ENCODE measurements around the gene DUSP7.

DUSP7 gene

DNA sequence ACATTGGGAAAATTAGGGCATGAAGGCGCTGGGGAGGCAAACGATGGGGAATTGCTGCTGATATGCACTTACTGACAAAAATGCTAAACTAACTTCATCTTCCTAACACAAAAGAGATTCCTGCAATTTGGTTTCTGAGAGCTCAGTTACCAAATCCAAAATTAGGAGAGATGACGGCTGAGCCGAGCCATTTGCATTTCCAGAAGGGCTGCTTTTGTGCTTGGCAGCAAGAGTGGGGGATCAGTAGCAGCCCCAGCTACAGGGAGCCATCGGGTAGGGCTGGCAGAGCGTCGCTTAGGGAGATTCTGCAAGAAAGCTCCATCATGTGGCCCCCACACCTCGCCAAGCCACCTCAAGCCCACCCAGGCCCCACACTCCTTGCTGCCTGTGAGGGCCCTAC is 16.1 kb upstream of the DUSP7 start:
- TF ChIP-seq, protein P1, sequence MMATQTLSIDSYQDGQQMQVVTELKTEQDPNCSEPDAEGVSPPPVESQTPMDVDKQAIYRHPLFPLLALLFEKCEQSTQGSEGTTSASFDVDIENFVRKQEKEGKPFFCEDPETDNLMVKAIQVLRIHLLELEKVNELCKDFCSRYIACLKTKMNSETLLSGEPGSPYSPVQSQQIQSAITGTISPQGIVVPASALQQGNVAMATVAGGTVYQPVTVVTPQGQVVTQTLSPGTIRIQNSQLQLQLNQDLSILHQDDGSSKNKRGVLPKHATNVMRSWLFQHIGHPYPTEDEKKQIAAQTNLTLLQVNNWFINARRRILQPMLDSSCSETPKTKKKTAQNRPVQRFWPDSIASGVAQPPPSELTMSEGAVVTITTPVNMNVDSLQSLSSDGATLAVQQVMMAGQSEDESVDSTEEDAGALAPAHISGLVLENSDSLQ (IDR thresholded peaks at IDR 0.05), result no peak
- TF ChIP-seq HDGF (IDR thresholded peaks at IDR 0.05; ENCODE audit: borderline replicate concordance), result no peak
- TF ChIP-seq FOXM1 (IDR thresholded peaks at IDR 0.05; ENCODE audit: borderline replicate concordance), result no peak
- no peak for TF ChIP-seq BHLHE40 (IDR thresholded peaks at IDR 0.05; ENCODE audit: borderline replicate concordance)
- TF ChIP-seq FOXK2 (IDR thresholded peaks at IDR 0.05), result no peak
- TF ChIP-seq ARNT (IDR thresholded peaks at IDR 0.05), result no peak
- no peak for TF ChIP-seq CTBP1 (IDR thresholded peaks at IDR 0.05; ENCODE audit: borderline replicate concordance)
- no peak for TF ChIP-seq ELF4 (IDR thresholded peaks at IDR 0.05)
- TF ChIP-seq SUZ12 (IDR thresholded peaks at IDR 0.05), result no peak
- no peak for TF ChIP-seq NFRKB (IDR thresholded peaks at IDR 0.05)
- TF ChIP-seq SP1 (IDR thresholded peaks at IDR 0.05), result no peak
- no peak for TF ChIP-seq L3MBTL2 (conservative IDR thresholded peaks at IDR 0.05)
- no peak for TF ChIP-seq TARDBP (IDR thresholded peaks at IDR 0.05)
- no peak for TF ChIP-seq ZNF384 (IDR thresholded peaks at IDR 0.05)

DNA sequence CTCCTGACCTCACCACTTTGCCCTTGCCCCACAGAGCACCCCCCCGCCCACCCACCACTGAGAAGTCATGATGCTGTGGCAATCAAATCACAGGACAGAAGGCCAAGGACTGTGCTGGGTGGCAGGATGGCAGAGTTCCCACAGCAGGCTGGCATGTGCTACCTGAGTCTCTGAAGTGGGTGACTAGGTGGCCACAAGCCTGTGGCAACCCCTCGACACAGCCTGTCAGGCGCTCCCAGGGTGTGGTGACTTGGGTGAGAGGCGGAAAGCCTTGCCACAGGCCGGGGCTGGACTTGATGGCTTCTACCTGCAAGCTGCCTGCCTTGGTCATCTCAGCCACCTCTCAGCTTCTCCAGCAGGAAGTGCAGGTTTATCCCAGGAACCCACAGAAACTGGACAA is 15.6 kb upstream of the DUSP7 start:
- no peak for DNase-seq (ENCODE audit: extremely low spot score)
- ChIA-PET CTCF (no interaction called here), POLR2A (no interaction called here)
- no peak for TF ChIP-seq HDGF (IDR thresholded peaks at IDR 0.05; ENCODE audit: borderline replicate concordance)
- TF ChIP-seq, protein P1 (IDR thresholded peaks at IDR 0.05), result no peak
- no peak for TF ChIP-seq L3MBTL2 (conservative IDR thresholded peaks at IDR 0.05)
- no peak for TF ChIP-seq SUZ12 (IDR thresholded peaks at IDR 0.05)
- TF ChIP-seq SP1 (IDR thresholded peaks at IDR 0.05), result no peak
- TF ChIP-seq FOXK2 (IDR thresholded peaks at IDR 0.05), result no peak
- TF ChIP-seq LEF1 (IDR thresholded peaks at IDR 0.05; ENCODE audit: borderline replicate concordance), result no peak
- no peak for TF ChIP-seq FOXA1 (IDR thresholded peaks at IDR 0.05)

More for the DNA sequence above, 16.1 kb upstream of the DUSP7 start:
- CTCF ChIA-PET, result no interaction called here
- POLR2A ChIA-PET, result no interaction called here
- no peak for DNase-seq (ENCODE audit: extremely low spot score)

DNA sequence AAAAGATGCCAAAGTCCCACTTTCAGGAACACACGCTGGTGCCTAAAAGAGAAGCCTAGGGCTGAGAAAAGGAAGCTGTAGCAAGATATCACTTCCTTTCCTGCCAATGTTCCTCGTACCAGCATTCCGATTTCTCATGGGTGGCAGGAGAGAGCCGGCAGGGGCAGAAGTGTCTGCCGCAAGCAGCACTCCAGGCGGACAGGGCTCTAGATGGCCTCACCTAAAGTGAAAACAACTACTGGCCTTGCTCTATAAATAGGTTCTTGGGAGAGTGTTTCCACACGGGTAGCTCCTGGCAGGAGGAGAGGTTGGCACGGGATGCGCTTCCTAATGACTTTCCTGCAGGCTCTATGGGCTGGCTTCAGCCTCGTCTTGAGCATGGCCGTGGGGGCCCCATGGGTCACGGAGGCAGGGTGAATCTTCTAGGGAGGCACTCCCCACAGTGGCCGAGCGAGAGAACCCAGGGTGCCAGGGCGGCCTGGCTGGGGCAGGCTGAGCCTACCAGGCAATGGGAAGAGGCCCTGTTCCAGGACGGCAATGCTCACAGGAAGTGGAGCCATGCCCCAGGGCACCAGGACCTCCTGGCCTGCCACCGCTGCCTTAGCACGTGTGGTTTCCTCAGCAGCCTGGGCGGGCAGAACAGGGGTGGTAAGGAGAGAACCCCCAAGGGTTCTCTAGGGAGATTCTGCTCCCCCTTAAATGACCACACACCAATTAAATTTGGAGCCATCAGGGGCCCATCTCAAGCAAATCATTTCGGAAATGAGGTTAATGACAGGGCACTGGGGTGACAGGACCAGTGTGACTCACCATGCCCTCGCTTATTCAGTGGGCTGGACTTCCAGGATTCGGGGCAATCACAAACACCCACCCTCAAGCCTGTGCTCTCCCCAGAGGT is 14.6 kb upstream of the DUSP7 start:
- POLR2A ChIA-PET, result no interaction called here
- CTCF ChIA-PET, result no interaction called here
- no peak for TF ChIP-seq NFRKB (IDR thresholded peaks at IDR 0.05)
- no peak for TF ChIP-seq TARDBP (IDR thresholded peaks at IDR 0.05)
- no peak for TF ChIP-seq LEF1 (IDR thresholded peaks at IDR 0.05; ENCODE audit: borderline replicate concordance)
- TF ChIP-seq SP1 (IDR thresholded peaks at IDR 0.05), result no peak
- TF ChIP-seq ZNF384 (IDR thresholded peaks at IDR 0.05), result no peak
- no peak for TF ChIP-seq FOXM1 (IDR thresholded peaks at IDR 0.05; ENCODE audit: borderline replicate concordance)
- TF ChIP-seq SUZ12 (IDR thresholded peaks at IDR 0.05), result no peak
- no peak for DNase-seq (ENCODE audit: extremely low spot score)

DNA sequence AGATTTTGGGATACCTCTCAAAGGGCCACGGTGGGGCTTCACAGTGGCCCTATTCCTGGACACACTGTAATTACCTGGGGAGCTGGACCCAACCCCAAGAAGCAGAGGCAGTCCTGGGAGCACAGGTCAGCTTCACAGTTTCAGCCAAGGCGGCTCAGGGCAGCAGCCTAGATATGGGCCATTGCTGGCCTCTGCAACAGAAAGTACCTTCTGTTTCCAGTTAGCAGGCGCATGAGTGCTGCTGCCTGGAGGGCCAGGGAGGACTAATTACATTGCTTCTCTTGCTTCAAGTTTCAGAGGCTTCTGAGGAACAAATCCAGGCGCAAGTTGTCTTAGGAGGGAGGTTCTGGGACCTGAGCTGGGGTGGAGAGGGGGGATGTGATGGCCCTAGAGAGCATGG is 13.5 kb upstream of the DUSP7 start:
- POLR2A ChIA-PET, result no interaction called here
- no peak for DNase-seq (ENCODE audit: extremely low spot score)
- no peak for TF ChIP-seq ZNF384 (IDR thresholded peaks at IDR 0.05)
- no peak for TF ChIP-seq ARNT (IDR thresholded peaks at IDR 0.05)
- no peak for TF ChIP-seq SUZ12 (IDR thresholded peaks at IDR 0.05)
- TF ChIP-seq NFRKB (IDR thresholded peaks at IDR 0.05), result no peak
- no peak for TF ChIP-seq L3MBTL2 (conservative IDR thresholded peaks at IDR 0.05)
- TF ChIP-seq CTBP1 (IDR thresholded peaks at IDR 0.05; ENCODE audit: borderline replicate concordance), result no peak
- no peak for TF ChIP-seq SP1 (IDR thresholded peaks at IDR 0.05)
- no peak for TF ChIP-seq FOXK2 (IDR thresholded peaks at IDR 0.05)
- TF ChIP-seq, protein P1 (IDR thresholded peaks at IDR 0.05), result no peak
- CTCF ChIA-PET, result no interaction called here

DNA sequence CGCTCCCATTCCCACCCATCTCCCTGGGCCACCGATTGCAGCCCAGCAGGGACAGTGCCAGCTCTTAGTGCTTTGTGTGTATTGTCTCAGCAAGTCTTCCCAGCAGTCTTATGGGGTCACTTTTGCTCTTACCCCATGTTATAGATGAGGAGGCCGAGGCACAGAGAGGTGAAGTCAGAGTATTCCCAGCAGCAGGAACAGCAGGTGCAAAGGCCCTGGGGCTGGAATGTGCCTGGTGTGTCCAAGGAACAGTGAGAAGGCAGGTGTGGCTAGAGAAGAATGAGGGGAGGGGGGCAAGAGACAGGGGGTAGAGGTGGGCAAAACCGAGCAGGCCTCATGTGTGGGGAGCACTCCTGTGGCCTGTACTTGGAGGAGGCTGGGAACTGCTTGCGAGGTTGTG is 12.8 kb upstream of the DUSP7 start:
- TF ChIP-seq SUZ12 (IDR thresholded peaks at IDR 0.05), result no peak
- TF ChIP-seq BHLHE40 (IDR thresholded peaks at IDR 0.05; ENCODE audit: borderline replicate concordance), result no peak
- ChIA-PET POLR2A (no interaction called here), CTCF (no interaction called here)
- DNase-seq (ENCODE audit: extremely low spot score), result no peak

DNA sequence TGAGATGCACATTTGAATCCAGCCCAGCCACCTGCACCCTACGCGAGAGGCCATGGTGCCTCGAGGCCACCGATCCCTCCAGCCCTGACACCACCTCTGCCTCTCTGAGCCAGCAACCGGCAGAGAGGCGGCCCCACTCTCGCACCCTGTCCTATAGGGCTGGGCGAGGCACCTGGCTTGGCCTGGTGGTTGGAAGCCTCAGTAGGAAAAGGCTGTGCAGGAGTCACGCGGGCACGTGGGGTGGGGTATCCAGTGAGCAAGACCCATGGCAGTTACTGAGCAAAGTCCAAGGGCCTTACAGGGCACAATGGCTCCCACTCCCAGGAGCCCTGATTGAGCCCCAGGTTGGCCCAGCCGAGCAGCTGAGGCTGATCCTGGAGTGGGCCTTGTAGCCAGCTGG is 12.4 kb upstream of the DUSP7 start:
- no peak for DNase-seq (ENCODE audit: extremely low spot score)
- POLR2A ChIA-PET, result no interaction called here
- CTCF ChIA-PET, result no interaction called here
- TF ChIP-seq BHLHE40 (IDR thresholded peaks at IDR 0.05; ENCODE audit: borderline replicate concordance) (no peak), FOXK2 (IDR thresholded peaks at IDR 0.05) (no peak), FOXA1 (IDR thresholded peaks at IDR 0.05) (no peak), NFRKB (IDR thresholded peaks at IDR 0.05) (no peak), L3MBTL2 (conservative IDR thresholded peaks at IDR 0.05) (no peak), LEF1 (IDR thresholded peaks at IDR 0.05; ENCODE audit: borderline replicate concordance) (no peak), CTBP1 (IDR thresholded peaks at IDR 0.05; ENCODE audit: borderline replicate concordance) (no peak), ELF4 (IDR thresholded peaks at IDR 0.05) (no peak)
- TF ChIP-seq, protein P1 (IDR thresholded peaks at IDR 0.05), result no peak
